HFFc6 (cell line): ENCODE data around the gene GTF2B. TPM values are rescaled to one million over a fixed set of nuclear protein-coding genes. Genes with fewer than 3 reads are reported as not detected.
"Not testable (repeated sequence)": the region's sequence is repeated elsewhere in the genome, so short reads cannot be mapped to it uniquely, and the experiment has no call there.

Experiments
- DNase-seq: peaks from one replicate; pipeline ENCODE4 v3.0.0-alpha.2; 2018
- H3K27ac Mint-ChIP-seq: 2 replicates; pipeline ENCODE4 v1.8.0; 2020; ENCODE audit warnings: mild to moderate bottlenecking, mixed read lengths
- H3K27me3 Mint-ChIP-seq: 2 replicates; pipeline ENCODE4 v1.8.0; 2021; ENCODE audit warnings: mild to moderate bottlenecking, moderate library complexity, mixed read lengths; ENCODE audit not compliant: insufficient read depth
- H3K36me3 Mint-ChIP-seq: 2 replicates; pipeline ENCODE4 v1.8.0; 2021; ENCODE audit warnings: low read depth, mixed read lengths
- H3K4me1 Mint-ChIP-seq: 2 replicates; pipeline ENCODE4 v1.8.0; 2020; ENCODE audit warnings: low read depth, mixed read lengths
- H3K4me3 Mint-ChIP-seq: 2 replicates; pipeline ENCODE4 v1.8.0; 2020; ENCODE audit warnings: mild to moderate bottlenecking, moderate library complexity, mixed read lengths
- H3K9me3 Mint-ChIP-seq: 2 replicates; pipeline ENCODE4 v1.8.0; 2020; ENCODE audit warnings: mild to moderate bottlenecking, mixed read lengths
- total RNA-seq, 6 experiments: library from RNA; stranded (reverse); fragmentation: NEBNext Ultra II Directional; extraction: Animal tissue kit (Norgen Biotek cat#: 25700); gene quantifications; 2 replicates in 1 of 6; 3 replicates in 5 of 6; pipeline ENCODE4 v1.2.3, GENCODE V29; 2021
- TF ChIP-seq, protein P1 (sequence below): fragments of 200-600 bp; sonication (generic); IDR thresholded peaks from 2 replicates; pipeline ENCODE4 v1.5.0; 2021; ENCODE audit warnings: antibody characterized with exemption, mild to moderate bottlenecking

GTF2B gene
- total RNA-seq, 6 experiments from 2014 or later = 24.8 to 29.7 (median 27.0) TPM

DNA sequence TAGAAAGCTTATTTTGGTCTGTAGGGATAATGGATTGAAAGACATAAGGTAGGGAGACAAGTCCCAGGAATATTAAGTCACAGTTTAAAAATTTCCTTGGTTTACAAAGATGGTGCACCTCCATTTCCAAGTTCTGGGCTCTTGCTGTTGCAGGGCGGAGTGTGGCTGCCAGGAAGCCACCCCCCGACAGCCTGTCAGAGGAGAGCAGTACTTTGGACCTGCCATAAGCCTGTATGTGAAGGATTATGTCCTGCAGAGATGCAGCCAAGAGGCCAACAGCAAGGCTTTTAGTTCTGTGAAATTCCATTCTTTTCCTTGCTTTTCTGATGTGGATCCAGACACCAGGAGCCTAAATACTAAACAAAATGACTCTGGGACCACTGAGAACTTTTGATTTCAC lies 31.9 kb upstream of the GTF2B start:
- no peak overlapping the region for H3K27ac Mint-ChIP-seq
- peaks cover 4% of the 10 kb centered on the region; the same call in 1 of the 2 replicates for H3K9me3 Mint-ChIP-seq
- peaks cover 24% of the 10 kb centered on the region for H3K36me3 Mint-ChIP-seq
- TF ChIP-seq, protein P1, sequence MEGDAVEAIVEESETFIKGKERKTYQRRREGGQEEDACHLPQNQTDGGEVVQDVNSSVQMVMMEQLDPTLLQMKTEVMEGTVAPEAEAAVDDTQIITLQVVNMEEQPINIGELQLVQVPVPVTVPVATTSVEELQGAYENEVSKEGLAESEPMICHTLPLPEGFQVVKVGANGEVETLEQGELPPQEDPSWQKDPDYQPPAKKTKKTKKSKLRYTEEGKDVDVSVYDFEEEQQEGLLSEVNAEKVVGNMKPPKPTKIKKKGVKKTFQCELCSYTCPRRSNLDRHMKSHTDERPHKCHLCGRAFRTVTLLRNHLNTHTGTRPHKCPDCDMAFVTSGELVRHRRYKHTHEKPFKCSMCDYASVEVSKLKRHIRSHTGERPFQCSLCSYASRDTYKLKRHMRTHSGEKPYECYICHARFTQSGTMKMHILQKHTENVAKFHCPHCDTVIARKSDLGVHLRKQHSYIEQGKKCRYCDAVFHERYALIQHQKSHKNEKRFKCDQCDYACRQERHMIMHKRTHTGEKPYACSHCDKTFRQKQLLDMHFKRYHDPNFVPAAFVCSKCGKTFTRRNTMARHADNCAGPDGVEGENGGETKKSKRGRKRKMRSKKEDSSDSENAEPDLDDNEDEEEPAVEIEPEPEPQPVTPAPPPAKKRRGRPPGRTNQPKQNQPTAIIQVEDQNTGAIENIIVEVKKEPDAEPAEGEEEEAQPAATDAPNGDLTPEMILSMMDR = no peak
- no peaks in the 10 kb centered on the region for H3K4me1 Mint-ChIP-seq
- no peak overlapping the region for H3K4me3 Mint-ChIP-seq
- no peak for DNase-seq
- no peaks in the 10 kb centered on the region for H3K27me3 Mint-ChIP-seq

DNA sequence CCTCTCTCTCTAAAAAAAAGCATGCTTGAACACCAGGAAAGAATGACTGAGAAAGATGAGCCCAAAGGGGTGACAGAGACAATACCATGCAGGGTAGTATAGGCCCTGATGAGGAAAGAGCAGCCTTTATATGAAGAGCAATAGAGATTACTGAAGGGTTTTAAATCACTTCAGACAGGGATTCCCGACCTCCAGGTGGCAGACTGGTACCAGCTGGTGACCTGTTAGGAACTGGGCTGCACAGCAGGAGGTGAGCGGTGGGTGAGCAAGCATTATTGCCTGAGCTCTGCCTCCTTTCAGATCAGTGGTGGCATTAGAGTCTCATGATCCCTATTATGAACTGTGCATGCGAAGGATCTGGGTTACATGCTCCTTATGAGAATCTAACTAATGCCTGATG lies 30.8 kb upstream of the GTF2B start:
- Mint-ChIP-seq H3K9me3 (peaks cover 14% of the 10 kb centered on the region), H3K4me3 (no peak overlapping the region), H3K4me1 (peaks cover 4% of the 10 kb centered on the region; the same call in 1 of the 2 replicates), H3K27ac (no peak overlapping the region), H3K36me3 (peaks cover 28% of the 10 kb centered on the region), H3K27me3 (no peaks in the 10 kb centered on the region)
- TF ChIP-seq, protein P1 = no peak
- no peak for DNase-seq

DNA sequence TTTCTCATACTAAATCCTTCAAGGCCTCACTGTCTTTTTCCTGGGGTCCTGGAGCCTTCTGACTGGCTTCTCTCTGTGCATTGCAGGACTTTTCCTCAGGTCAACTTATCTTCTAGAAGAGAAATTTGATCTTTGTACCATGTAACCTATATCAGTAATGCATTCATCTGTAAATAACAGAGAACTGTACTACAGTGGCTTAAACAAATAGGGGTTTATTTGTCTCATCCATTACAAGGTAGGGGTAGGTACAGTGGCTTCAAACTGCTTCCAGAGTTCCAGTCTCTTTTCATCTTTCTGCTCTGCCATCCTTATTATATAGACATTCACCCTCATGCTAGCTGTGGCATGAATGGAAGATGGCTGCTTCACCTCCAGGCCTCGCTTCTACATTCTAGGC lies 29.5 kb upstream of the GTF2B start:
- no peak for DNase-seq
- Mint-ChIP-seq H3K36me3 (peaks cover 37% of the 10 kb centered on the region), H3K27me3 (no peaks in the 10 kb centered on the region; the same call in 1 of the 2 replicates), H3K4me3 (no peak overlapping the region), H3K4me1 (peaks cover 4% of the 10 kb centered on the region; the same call in 1 of the 2 replicates), H3K9me3 (peaks cover 24% of the 10 kb centered on the region), H3K27ac (no peak overlapping the region)
- TF ChIP-seq, protein P1 = no peak

DNA sequence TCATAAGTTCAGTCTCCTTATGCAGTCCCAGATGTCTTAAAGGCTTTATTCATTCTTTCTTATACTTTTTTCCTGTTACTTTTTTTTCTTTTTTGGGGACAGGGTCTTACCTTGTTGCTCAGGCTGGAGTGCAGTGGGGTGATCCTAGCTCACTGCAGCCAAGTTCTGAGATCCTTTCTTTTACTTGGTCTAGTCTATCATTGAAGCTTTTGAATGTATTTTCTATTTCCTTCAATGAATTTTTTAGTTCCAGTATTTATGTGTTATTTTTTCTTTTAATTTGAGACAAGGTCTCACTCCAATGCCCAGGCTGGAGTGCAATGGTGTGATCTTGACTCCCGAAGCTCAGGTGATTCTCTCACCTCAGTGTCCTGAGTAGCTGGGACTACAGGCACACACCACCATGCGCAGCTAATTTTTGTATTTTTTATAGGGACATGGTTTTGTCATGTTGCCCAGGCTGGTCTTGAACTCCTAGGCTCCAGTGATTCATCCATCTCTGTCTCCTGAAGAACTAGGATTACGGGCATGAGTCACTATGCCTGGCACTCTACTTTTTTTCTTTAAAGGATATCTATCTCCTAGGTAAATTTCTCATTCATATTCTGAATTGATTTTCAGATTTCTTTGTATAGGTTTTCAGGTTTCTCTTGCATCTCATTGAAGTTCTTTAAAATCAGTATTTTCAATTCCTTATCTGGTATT lies 26.1 kb upstream of the GTF2B start:
- H3K4me3 Mint-ChIP-seq = no peak overlapping the region
- H3K27me3 Mint-ChIP-seq = no peaks in the 10 kb centered on the region; the same call in 1 of the 2 replicates
- H3K27ac Mint-ChIP-seq = no peak overlapping the region
- peaks cover 24% of the 10 kb centered on the region for H3K36me3 Mint-ChIP-seq
- DNase-seq = no peak
- TF ChIP-seq, protein P1 = no peak
- H3K9me3 Mint-ChIP-seq = peaks cover 24% of the 10 kb centered on the region
- H3K4me1 Mint-ChIP-seq = peaks cover 4% of the 10 kb centered on the region; the same call in 1 of the 2 replicates

DNA sequence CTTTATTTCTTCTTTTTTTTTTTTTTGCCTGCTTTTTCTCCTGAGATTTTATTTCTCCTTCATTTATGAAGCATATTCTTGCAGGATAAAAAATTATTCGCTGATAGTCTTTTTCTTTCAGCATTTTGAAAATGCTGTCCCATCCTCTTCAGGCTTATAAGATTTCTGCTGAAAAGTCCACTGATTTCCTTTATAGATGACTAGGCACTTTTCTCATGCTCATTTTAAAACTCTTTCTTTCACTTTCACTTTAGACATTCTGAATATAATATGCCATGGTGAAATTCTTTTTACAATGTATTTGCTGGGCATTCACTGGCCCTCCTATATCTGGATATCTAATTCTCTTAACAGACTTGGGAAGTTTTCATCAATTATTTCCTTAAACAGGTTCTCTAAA lies 25.5 kb upstream of the GTF2B start:
- Mint-ChIP-seq H3K4me1 (peaks cover 4% of the 10 kb centered on the region; the same call in 1 of the 2 replicates), H3K4me3 (no peak overlapping the region), H3K36me3 (peaks cover 24% of the 10 kb centered on the region), H3K27ac (no peak overlapping the region), H3K27me3 (no peaks in the 10 kb centered on the region; the same call in 1 of the 2 replicates), H3K9me3 (peaks cover 24% of the 10 kb centered on the region)
- TF ChIP-seq, protein P1 = no peak
- no peak for DNase-seq

DNA sequence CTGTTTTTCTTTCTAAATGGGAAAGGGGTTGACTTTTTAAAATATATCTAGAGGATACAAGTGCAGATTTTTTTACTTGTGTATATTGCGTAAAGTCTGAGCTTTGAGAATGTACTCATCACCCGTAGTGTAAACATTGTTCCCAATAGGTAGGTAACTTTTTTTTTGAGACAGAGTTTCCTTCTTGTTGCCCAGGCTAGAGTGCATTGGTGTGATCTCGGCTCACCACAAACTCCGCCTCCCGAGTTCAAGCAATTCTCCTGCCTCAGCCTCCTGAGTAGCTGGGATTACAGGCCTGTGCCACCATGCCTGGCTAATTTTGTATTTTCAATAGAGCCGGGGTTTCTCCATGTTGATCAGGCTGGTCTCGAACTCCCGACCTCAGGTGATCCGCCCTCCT lies 20.4 kb upstream of the GTF2B start:
- not testable (repeated sequence) for H3K27ac Mint-ChIP-seq, H3K27me3 Mint-ChIP-seq, H3K36me3 Mint-ChIP-seq, H3K9me3 Mint-ChIP-seq, H3K4me3 Mint-ChIP-seq, H3K4me1 Mint-ChIP-seq, DNase-seq
